HG03469 (cell line): ENCODE results near the gene SAXO2.
"Not testable (repeated sequence)": the region's sequence is repeated elsewhere in the genome, so short reads cannot be mapped to it uniquely, and the experiment has no call there.

ENCODE experiments used
- ATAC-seq: cut with Tn5 transposase; IDR thresholded peaks from one replicate; pipeline ENCODE4 v1.9.1; 2021; ENCODE audit warnings: mild to moderate bottlenecking, moderate library complexity, moderate number of reproducible peaks; ENCODE audit not compliant: unreplicated experiment

The SAXO2 gene

GRCh38 chr15:82332711-82333602 lies 70.3 kb downstream of the SAXO2 start:
- not testable (repeated sequence) for ATAC-seq

- not testable (repeated sequence) for ATAC-seq
These were observed 71.3 kb downstream of the SAXO2 start for GRCh38 chr15:82333603-82334553.
